K562 (cell line): ENCODE data around the gene LMF2. TPM values are rescaled to one million over a fixed set of nuclear protein-coding genes. Genes with fewer than 3 reads are reported as not detected.

Experiments
- ATAC-seq: fragments of 200-7000 bp; cut with Tn5 transposase; 3 replicates; pipeline ENCODE4 v1.9.1; 2020; ENCODE audit warnings: moderate library complexity
- BruUV-seq: library from RNA; stranded (reverse); fragments of 400-500 nt; replicated peaks from 2 replicates; lab custom pipeline; 2021; lab: Mats Ljungman, UMichigan
- CTCF ChIA-PET: fragments of 300-600 bp; formaldehyde crosslinking; extraction: SDS; loops from one replicate; lab custom pipeline; 2021; ENCODE audit warnings: low intra/inter-chr PET ratio; lab: Yijun Ruan, JAX
- POLR2A ChIA-PET: fragments of 300-600, 350-650 bp; sonication (Branson Sonifier 250); formaldehyde crosslinking; extraction: SDS; loops from one replicate; lab custom pipeline; 2021; ENCODE audit warnings: antibody characterized with exemption, inconsistent platforms; lab: Yijun Ruan, JAX
- DNase-seq, 4 experiments: peaks; one replicate each; pipeline versions ENCODE4 v3.0.0 to v3.0.0-alpha.2; 2011 to 2018; ENCODE audit warnings: low spot score in 3 of 4, mixed read lengths in 3 of 4; ENCODE audit errors: extremely low read depth in 1 of 4
- FAIRE-seq: peaks from 2 replicates; lab custom pipeline; 2011; peaks lifted over from hg19 to GRCh38; lab: Jason Lieb, UNC
- H2AFZ ChIP-seq: 2 replicates; pipeline ENCODE4 v1.6.0; 2011; ENCODE audit warnings: low read depth, low read length, control low read depth, inconsistent platforms
- H3K27ac ChIP-seq: fragments of 200-600 bp; 3 replicates; pipeline ENCODE4 v1.8.0; 2011; ENCODE audit warnings: low read depth, mild to moderate bottlenecking, control low read depth, inconsistent platforms, low read length, moderate library complexity, mixed read lengths; ENCODE audit errors: extremely low read depth
- H3K27me3 ChIP-seq, 2 experiments: fragments of 300-600 bp in 1 of 2; 2 replicates in 1 of 2; 3 replicates in 1 of 2; pipeline versions ENCODE4 v1.6.0 to v1.8.0; 2011; ENCODE audit warnings: inconsistent platforms in 2 of 2, low read length in 2 of 2, mild to moderate bottlenecking in 1 of 2, mixed read lengths in 1 of 2, moderate library complexity in 1 of 2; ENCODE audit not compliant: control insufficient read depth in 2 of 2, insufficient read depth in 2 of 2
- H3K36me3 ChIP-seq: fragments of 300-600 bp; 3 replicates; pipeline ENCODE4 v1.8.0; 2011; ENCODE audit warnings: mild to moderate bottlenecking, low read length, inconsistent platforms; ENCODE audit not compliant: control insufficient read depth, insufficient read depth
- H3K4me1 ChIP-seq, 2 experiments: fragments of 200-600 bp in 1 of 2; replicated peaks in 1 of 2; 2 replicates in 1 of 2; 3 replicates in 1 of 2; pipeline versions ENCODE4 v1.5.1 to v1.8.0; 2011; ENCODE audit warnings: inconsistent platforms in 2 of 2, low read length in 2 of 2, mild to moderate bottlenecking in 1 of 2, mixed read lengths in 1 of 2, moderate library complexity in 1 of 2; ENCODE audit not compliant: control insufficient read depth in 2 of 2, insufficient read depth in 2 of 2
- H3K4me2 ChIP-seq: 2 replicates; pipeline ENCODE4 v1.6.1; 2011; ENCODE audit warnings: low read length, control low read depth, inconsistent platforms, mixed read lengths; ENCODE audit not compliant: insufficient read depth
- H3K4me3 ChIP-seq: fragments of 200-600 bp; sonication (generic), shearing (Covaris generic); 2 replicates; pipeline ENCODE4 v1.5.1; 2016; ENCODE audit warnings: control low read depth, inconsistent platforms
- H3K79me2 ChIP-seq: fragments of 200-600 bp; 3 replicates; pipeline ENCODE4 v1.8.0; 2011; ENCODE audit warnings: low read length, inconsistent platforms; ENCODE audit not compliant: control insufficient read depth, insufficient read depth
- H3K9ac ChIP-seq, 2 experiments: 2 replicates each; pipeline versions ENCODE4 v1.6.0 to v1.6.1; 2011; ENCODE audit warnings: low read depth in 2 of 2, low read length in 2 of 2, control low read depth in 1 of 2, inconsistent platforms in 1 of 2, mild to moderate bottlenecking in 1 of 2, mixed read lengths in 1 of 2; ENCODE audit not compliant: insufficient read depth in 1 of 2
- H3K9me1 ChIP-seq: one replicate; pipeline ENCODE4 v1.6.0; 2011; ENCODE audit warnings: inconsistent platforms, mild to moderate bottlenecking, low read length, moderate library complexity; ENCODE audit not compliant: control insufficient read depth, insufficient read depth
- H3K9me3 ChIP-seq: replicated peaks from 2 replicates; pipeline ENCODE4 v1.5.1; 2011; ENCODE audit warnings: low read depth, low read length, inconsistent platforms; ENCODE audit not compliant: control insufficient read depth, insufficient read depth
- H4K20me1 ChIP-seq: replicated peaks from 2 replicates; pipeline ENCODE4 v1.6.1; 2011; ENCODE audit warnings: low read length, inconsistent platforms, mixed read lengths; ENCODE audit not compliant: control insufficient read depth, insufficient read depth
- AFF1 ChIP-seq, 2 experiments: fragments of 450-650 bp; IDR thresholded peaks; 2 replicates each; pipeline ENCODE4 v1.6.1; 2018; ENCODE audit warnings: mild to moderate bottlenecking in 2 of 2, low read depth in 1 of 2; ENCODE audit not compliant: partially characterized antibody in 2 of 2
- DNMT1 ChIP-seq: fragments of 450-650 bp; IDR thresholded peaks from 2 replicates; pipeline ENCODE4 v1.6.1; 2016; ENCODE audit warnings: antibody characterized with exemption, mild to moderate bottlenecking
- JUN ChIP-seq, 2 experiments: sonication (generic) in 1 of 2; formaldehyde crosslinking in 1 of 2; IDR thresholded peaks; 2 replicates each; pipeline versions ENCODE4 v1.6.1 to v1.8.0; 2012 to 2022; ENCODE audit warnings: borderline replicate concordance in 2 of 2, mild to moderate bottlenecking in 2 of 2, improper control_type of control experiment in 1 of 2, low read depth in 1 of 2, low read length in 1 of 2, missing genetic modification reagents in 1 of 2
- NUFIP1 ChIP-seq: fragments of 450-650 bp; IDR thresholded peaks from 2 replicates; pipeline ENCODE4 v1.6.1; 2018; ENCODE audit not compliant: partially characterized antibody
- ZNF143 ChIP-seq: sonication (generic); formaldehyde crosslinking; IDR thresholded peaks from 2 replicates; pipeline ENCODE4 v1.9.0; 2022; ENCODE audit warnings: mild to moderate bottlenecking, missing genetic modification reagents
- WGBS: fragments of 100-300 bp; shearing (Covaris generic); methylation state at CpG from one replicate; pipeline ENCODE4 v1.1.6; 2016; ENCODE audit warnings: low coverage, mixed read lengths; ENCODE audit not compliant: insufficient coverage; ENCODE audit errors: missing lambda C conversion rate; 5-methylcytosine and 5-hydroxymethylcytosine counted together
- in situ Hi-C: fragments of 300-500 bp; cut with MboI; formaldehyde crosslinking; loops from 4 replicates; pipeline ENCODE4 v1.15.0; 2018; ENCODE audit warnings: inconsistent platforms, mixed read lengths
- intact Hi-C: fragments of 100-400 bp; cut with micrococcal nuclease; formaldehyde crosslinking; loops from 2 replicates; pipeline ENCODE4 v1.14.2; 2022
- polyA plus RNA-seq, 8 experiments: library from polyadenylated mRNA; depleted of rRNA in 4 of 8; stranded (reverse) in 5 of 8; unstranded in 3 of 8; fragments of >200 nt; fragmentation: Nextera tagmentation in 2 of 8; fragmentation: Illumina TruSeq in 1 of 8; extraction: Ambion mirVana in 2 of 8; extraction: Trizol in 1 of 8; gene quantifications; 2 replicates each; pipeline versions ENCODE4 v1.2.1 to v1.2.3, GENCODE V29; 2011 to 2014; ENCODE audit warnings: inconsistent platforms in 1 of 8, missing spikeins in 1 of 8
- total RNA-seq, 7 experiments: library from RNA; depleted of rRNA in 6 of 7; stranded (reverse); fragments of >200 nt in 6 of 7; fragmentation: Illumina TruSeq in 2 of 7; extraction: Trizol in 2 of 7; gene quantifications; 2 replicates each; pipeline versions ENCODE4 v1.2.1 to v1.2.3, GENCODE V29; 2011 to 2021; ENCODE audit warnings: low replicate concordance in 1 of 7

Gene LMF2
- total and polyA plus RNA-seq, 9 of the 15 experiments (the other 6 are each of a cell fraction or from before 2014, with no cell fraction given) = 0.08 to 37.1 (median 7.6) TPM

GRCh38 chr22:50479721-50480120 is 27.8 kb downstream of the LMF2 start:
- FAIRE-seq (no peak), DNase-seq (no peak), ATAC-seq (no peak)
- no TSS peak for BruUV-seq
- Histone ChIP-seq H3K9me3 (no peaks in the 10 kb centered on the region), H2AFZ (no peak overlapping the region), H3K4me3 (no peak overlapping the region), H3K27ac (no peak overlapping the region)
- CTCF ChIA-PET = no interaction called here
- no peak for TF ChIP-seq NUFIP1
- TF ChIP-seq ZNF143 (CRISPR knock-in tag) = no peak
- TF ChIP-seq, all 486 proteins: peak for 0
- no peaks in the 10 kb centered on the region; the same call in 2 of the 3 replicates for H3K79me2 ChIP-seq
- H3K9ac ChIP-seq = no peak overlapping the region
- no peaks in the 10 kb centered on the region for H4K20me1 ChIP-seq
- H3K36me3 ChIP-seq = no peaks in the 10 kb centered on the region
- H3K9me1 ChIP-seq = no peaks in the 10 kb centered on the region
- H3K27me3 ChIP-seq = no peaks in the 10 kb centered on the region
- no peak overlapping the region for H3K4me2 ChIP-seq
- POLR2A ChIA-PET = interaction anchor here (1.3 kb wide), 1 partner anchor 11 kb away, joined by 4 read pairs; no protein-coding TSS in a partner anchor
- WGBS = 22% methylated on average over 8 of the region's 11 CpGs
- peaks cover 4 to 59% of the 10 kb centered on the region in 2 experiments; a peak in 4 of 5 replicates for H3K4me1 ChIP-seq
- in situ Hi-C loops = no loop called here
- intact Hi-C loops = no loop called here

DNA sequence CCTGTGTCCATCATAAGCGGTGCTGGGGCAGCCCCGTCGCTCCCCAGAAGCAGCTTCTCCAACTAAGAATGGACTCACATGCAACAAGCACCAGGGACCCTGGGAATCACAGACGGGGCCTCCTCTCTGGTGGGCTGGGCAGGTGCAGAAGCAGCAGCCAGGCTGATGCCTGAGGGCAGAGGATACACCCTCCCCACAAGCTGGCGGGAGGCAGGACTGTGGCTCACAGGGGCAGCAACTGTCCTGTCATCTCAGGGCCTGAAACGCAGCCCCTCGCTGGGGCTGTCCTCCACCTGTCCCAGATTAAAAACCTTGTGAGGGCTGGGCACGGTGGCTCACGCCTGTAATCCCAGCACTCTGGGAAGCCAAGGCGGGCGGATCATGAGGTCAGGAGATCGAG is 29.6 kb downstream of the LMF2 start:
- H3K9ac ChIP-seq = no peak overlapping the region
- no TSS peak for BruUV-seq
- DNase-seq (no peak), FAIRE-seq (no peak), ATAC-seq (no peak)
- H3K27me3 ChIP-seq = no peaks in the 10 kb centered on the region
- H3K36me3 ChIP-seq = 0 out of 3 replicates have a peak, but pooled peaks cover 2% of the 10 kb centered on the region
- intact Hi-C loops = no loop called here
- 78% methylated on average over 8 of the region's 12 CpGs for WGBS
- in situ Hi-C loops = no loop called here
- CTCF ChIA-PET = no interaction called here
- peaks cover 14% of the 10 kb centered on the region for H3K79me2 ChIP-seq
- no peak overlapping the region for H3K4me3 ChIP-seq
- POLR2A ChIA-PET = no interaction called here
- peaks cover 13 to 57% of the 10 kb centered on the region in 2 experiments; a peak in 4 of 5 replicates for H3K4me1 ChIP-seq
- no peak overlapping the region for H3K27ac ChIP-seq
- no peaks in the 10 kb centered on the region for H3K9me1 ChIP-seq
- no peak overlapping the region for H3K4me2 ChIP-seq
- no peak overlapping the region for H2AFZ ChIP-seq
- peaks cover 12% of the 10 kb centered on the region for H4K20me1 ChIP-seq
- no peaks in the 10 kb centered on the region for H3K9me3 ChIP-seq
- no peak for TF ChIP-seq JUN (IDR thresholded peaks at IDR 0.05; ENCODE audit: borderline replicate concordance, low read depth, low read length)
- no peak for TF ChIP-seq JUN (CRISPR knock-in tag; IDR thresholded peaks at IDR 0.05; ENCODE audit: borderline replicate concordance)
- no peak for TF ChIP-seq DNMT1
- no peak for TF ChIP-seq AFF1 (IDR thresholded peaks at IDR 0.05; ENCODE audit: low read depth in 1 of 2, partially characterized antibody in 2 of 2)
